Adipose tissue (tissue), 3 donors: Measurements from ENCODE around the gene M6PR. TPM values are rescaled to one million over a fixed set of nuclear protein-coding genes. Genes with fewer than 3 reads are reported as not detected.

Source experiments
- H3K27ac ChIP-seq: one replicate; pipeline ENCODE4 v1.5.1; 2013; ENCODE audit warnings: low read depth, low read length
- WGBS, 3 donors: extraction: QIAGEN DNeasy Blood & Tissue Kit; methylation state at CpG; one replicate each; pipeline ENCODE4 v1.1.7; 2013; 5-methylcytosine and 5-hydroxymethylcytosine counted together
- polyA plus RNA-seq, 3 donors: library from polyadenylated mRNA; stranded (reverse); fragments of 200-250 nt; gene quantifications; one replicate each; pipeline ENCODE4 v1.2.3, GENCODE V29; 2013
- donor health status: healthy with polysubstance abuse.
- donor health status: Bipolar disorder and iron deficiency.
- donor health status: healthy.

M6PR gene
- 10 to 100 TPM; 41.1 to 67.6 (median 51.6) TPM for polyA plus RNA-seq

DNA sequence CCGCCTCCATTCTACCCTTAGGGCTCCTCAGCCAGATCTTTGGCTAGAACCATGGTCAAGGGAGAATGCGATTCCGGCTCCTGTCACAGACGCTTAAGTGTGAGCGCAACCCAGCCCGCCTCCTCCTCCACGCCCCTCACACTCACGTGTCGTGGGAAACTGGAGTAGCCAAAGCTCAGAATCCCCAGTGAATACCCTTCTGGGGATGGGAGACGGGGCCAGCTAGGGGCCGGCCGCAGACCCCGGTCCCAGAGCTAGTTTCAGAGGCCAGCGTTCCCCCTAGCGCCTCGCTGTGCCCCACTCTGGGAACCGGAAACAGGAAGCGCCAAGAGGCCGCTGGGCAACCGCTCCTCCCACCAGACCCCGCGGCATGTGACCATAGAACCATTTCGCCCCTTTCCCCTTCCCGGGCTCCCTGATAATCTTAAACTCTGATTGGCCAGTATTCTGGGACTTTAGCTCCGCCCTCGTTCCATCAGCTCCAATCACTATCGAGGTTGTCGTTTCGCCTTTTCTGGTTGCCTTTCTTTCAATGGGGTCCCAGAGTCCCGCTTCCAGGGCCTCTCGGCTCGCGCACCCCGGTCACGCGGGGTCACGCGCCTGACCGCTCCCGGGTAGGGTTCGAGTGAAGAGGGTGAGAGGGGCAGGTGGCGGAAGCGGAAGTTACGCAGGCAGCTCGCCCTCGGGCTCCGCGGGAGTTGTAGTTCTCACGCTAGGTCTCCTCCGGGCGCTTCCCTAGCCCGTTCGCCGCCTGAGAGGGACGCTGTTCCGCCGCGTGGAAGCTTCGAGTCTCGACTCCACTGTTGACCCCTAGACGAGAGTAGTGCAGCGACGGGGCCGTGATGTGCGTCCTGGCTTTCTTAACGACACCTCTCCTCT is at the start of gene M6PR:
Gene M6PR, minus strand, starts transcription at position 304 of the 879 bp plus-strand sequence. CDS start 3,241 bp downstream, outside the sequence.
- H3K27ac ChIP-seq, result peak within 1 kb of the TSS; percentile 98
- 0% methylated on average over 65 to 66 of the region's 66 CpGs for WGBS, 3 donors

DNA sequence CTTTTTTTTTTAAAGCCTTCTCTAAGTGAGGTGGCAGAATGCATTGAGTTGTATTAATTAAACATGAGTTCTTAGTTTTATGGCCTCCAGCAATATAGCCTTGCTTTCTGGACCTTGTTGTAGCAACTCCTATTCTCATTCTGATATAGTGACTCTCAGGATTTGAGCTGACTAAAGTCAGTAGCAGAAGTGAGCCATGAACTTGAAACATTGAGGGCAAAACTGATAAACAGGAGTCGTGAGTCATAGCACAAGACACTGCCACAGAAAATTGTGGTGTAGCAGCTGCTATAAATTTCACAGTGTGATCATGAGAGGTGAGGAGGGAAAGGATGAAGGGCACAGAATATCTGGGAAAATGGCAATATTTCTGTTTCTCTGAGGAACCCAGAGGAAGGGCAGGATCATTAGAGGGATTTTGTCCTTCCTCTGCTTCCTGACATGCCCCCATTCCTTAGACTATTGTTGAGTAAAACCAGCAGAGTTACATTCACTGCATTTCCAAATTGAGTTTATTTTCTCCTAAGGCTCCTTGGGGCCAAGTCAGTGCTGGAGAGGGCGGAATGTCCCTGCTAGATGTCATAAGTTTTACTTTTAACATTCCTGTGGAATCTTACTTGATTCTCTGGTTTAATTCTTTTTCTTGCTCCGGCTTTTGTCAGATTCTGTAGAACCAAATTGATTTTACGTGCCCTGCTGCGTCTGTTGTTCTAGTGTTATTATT is 47.4 kb upstream of the M6PR start:
- no peak overlapping the region for H3K27ac ChIP-seq
- 78 to 87% (median 80%) methylated on average over 5 of the region's 5 CpGs for WGBS, 3 donors

DNA sequence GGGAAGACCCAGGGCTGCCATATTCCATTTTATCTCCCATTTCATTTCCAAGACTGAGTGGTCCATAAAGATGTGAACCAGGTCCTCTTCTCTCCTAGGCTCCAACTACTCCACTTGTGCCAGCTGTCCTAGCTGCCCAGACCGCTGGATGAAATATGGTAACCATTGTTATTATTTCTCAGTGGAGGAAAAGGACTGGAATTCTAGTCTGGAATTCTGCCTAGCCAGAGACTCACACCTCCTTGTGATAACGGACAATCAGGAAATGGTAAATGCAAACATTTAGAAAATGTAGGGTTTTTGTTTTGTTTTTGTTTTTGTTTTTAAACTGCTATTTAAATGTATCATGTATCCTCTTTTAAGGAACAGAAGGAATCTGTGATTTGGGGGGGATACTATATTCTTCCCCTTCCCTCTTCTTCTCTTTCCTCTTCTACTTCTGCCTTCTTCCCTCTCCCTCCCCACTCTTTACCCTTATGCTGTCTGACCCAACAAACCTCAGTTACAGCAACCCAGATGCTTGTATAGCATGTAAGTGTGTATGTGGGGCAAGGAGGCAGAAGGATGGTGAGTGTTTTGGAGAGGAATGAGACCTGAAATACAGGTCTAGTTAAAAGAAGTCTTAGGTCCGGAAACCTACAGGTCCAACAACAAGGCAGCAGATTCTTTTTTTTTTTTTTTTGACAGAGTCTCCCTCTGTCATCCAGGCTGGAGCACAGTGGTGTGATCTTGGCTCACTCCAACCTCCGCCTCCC is 45.8 kb upstream of the M6PR start:
- 82 to 88% (median 86%) methylated on average over 4 of the region's 4 CpGs for WGBS, 3 donors
- H3K27ac ChIP-seq, result no peak overlapping the region

DNA sequence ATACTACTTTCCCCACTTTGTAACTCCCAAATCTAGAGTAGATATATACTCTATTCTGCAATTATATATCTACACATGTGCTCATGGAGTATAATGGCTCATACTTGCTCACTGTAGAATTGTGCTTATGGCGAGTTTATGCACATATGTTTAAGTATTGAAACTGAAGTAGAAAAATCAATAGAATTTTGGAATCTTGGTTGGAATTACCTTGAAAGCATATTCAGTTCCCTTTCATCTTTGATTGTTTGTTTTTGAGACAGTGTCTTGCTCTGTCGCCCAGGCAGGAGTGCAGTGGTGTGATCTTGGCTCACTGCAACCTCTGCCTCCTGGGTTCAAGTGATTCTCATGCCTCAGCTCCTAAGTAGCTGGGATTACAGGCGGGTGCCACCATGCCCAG is 44.4 kb upstream of the M6PR start:
- no peak overlapping the region for H3K27ac ChIP-seq
- WGBS, 3 donors, result 81 to 91% (median 83%) methylated on average over 3 of the region's 3 CpGs

DNA sequence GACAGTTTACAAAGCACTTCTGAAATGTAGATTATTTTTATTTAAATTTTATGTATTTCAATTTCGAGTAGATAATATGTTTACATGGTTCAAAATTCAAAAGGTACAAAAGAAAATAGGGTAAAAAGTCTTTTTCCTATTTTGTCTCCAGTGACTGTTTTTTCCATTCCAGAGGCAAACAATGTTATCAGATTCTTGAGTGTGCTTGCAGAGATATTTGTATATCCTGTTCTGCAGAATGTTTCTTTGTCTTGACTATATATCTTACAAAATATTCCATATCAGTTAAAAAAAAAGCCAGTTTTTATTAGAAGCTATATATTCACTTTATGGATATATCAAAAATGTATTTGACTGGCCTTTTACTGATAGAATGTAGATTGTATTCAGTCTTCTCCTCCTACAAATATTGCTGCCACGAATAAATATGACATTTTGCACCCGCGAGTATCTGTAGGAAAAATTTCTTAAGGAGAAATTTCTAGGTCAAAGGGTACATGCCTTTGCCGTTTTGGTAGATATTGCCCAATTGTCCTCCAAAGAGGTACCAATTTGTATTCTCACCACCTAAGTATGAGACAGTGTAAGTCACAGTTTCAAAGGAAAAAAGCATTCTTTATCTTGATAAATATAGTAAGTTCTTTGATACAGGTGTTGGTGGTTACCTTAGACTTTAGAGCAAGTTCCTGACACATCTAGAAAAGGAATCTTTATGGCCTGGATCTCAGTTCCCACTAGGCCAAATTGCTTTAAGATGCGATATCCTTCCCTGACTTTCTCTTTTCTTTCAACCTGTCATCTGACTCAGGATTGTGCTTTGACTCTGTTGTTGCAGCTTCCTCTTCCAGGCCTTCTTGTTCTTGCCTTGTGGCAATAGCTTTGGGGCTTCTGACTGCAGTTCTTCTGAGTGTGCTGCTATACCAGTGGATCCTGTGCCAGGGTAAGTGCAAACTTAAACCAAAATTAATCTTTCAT is 42.2 kb upstream of the M6PR start:
- 39 to 57% (median 48%) methylated on average over 6 of the region's 6 CpGs for WGBS, 3 donors
- no peak overlapping the region for H3K27ac ChIP-seq

DNA sequence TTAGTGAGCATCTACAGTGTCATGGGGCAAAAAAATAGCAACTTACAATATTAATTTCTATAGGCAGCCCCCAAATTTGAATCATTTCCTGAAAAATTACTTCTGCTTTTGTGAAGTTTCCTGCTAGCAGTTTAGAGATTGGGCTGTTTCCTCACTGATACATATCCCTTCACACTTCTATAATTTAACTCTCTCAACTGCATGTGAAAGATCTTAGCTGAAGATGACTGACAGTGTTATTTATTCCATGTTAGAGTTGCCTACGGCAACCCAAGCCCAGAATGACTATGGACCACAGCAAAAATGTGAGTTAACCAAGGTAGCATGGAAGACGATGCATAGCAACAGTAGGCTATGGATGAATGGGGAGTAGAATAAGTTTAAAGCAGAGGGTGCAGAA is 40.0 kb upstream of the M6PR start, which contains the start of gene KLRG1:
Gene KLRG1, plus strand, starts transcription at position 134 of the 400 bp plus-strand sequence. Its CDS starts 90 bp downstream, at position 224.
- no peak within 1 kb of the TSS for H3K27ac ChIP-seq
- WGBS, 3 donors, result 44 to 86% (median 51%) methylated on average over 2 of the region's 2 CpGs

DNA sequence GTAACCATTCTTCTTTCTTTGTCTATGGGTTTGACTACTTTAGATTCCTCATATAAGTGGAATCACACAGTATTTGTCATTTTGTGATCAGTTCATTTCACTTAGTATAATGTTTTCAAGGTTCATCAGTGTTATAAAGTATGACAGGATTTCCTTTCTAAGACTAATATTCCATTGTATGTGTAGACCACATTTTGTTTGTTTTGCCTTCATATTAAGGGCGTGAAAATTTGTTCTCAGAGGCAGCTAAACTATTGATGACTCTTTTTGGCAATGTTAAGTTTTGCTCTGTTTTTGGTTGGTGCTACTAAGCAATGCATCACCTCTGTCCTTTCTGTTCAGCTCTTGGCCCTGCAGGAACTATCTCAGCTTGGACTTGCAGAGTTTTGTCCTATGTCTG is 38.2 kb upstream of the M6PR start:
- WGBS, 3 donors, result 58 to 64% (median 62%) methylated on average over 1 of the region's 1 CpG
- H3K27ac ChIP-seq, result no peak overlapping the region

DNA sequence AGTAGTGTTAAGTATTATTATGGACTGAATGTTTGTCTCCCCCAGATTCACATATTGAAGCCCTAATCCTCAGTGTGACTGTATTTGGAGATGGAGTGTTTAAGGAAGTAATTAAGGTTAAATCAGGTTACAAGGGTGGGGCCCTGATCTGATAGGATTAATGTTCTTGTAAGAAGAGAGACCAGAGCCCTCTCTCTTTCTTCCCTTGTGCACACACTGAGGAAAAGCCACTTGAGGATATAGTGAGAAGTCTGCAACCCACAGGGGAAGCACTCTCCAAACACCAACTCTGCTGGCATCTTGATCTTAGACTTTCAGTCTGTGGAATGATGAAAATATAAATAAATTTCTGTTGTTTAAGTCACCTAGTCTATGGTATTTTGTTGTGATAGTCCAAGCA is 37.7 kb upstream of the M6PR start:
- no peak overlapping the region for H3K27ac ChIP-seq

DNA sequence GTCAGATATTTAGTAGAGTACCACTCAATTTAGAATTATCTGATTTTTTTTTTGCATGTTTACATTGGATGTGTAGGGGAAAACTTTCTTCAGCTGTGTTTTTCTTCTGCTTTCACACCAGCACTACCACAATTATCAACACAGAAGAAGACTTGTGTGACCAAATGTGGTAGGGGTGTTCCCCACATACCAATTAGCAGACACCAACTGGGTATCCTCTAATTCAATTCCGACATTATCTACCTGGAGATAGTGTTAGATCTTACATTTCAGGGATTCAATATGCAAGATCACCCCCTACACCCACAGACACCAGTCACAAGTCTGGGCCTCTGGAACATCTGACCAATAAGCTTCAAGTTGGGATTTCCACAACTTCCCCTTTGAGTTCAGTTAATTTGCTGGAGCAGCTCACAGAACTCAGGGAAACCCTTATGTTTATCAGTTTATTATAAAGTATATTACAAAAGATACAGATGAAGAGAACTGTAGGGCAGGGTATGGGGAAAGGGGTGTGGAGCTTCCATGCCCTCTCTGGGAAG is 35.8 kb upstream of the M6PR start:
- H3K27ac ChIP-seq, result no peak overlapping the region
- WGBS, 3 donors, result 79 to 96% (median 87%) methylated on average over 1 of the region's 1 CpG

DNA sequence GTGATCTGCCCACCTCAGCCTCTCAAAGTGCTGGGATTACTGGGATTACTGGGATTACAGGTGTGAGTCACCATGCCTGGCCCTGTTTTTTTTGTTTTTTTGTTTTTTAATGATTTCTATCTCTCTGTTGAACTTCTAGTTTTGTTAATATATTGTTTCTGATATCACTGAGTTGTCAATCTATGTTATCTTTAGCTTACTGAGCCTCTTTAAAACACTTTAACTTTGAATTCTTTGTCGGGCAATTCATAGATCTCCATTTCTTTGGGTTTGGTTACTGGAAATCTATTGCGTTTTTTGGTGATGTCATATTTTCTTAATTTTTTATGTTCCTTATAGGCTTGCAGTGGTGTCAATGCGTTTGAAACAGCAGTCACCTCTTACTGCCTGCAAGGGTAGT is 30.7 kb upstream of the M6PR start:
- 85 to 95% (median 93%) methylated on average over 3 of the region's 3 CpGs for WGBS, 3 donors

DNA sequence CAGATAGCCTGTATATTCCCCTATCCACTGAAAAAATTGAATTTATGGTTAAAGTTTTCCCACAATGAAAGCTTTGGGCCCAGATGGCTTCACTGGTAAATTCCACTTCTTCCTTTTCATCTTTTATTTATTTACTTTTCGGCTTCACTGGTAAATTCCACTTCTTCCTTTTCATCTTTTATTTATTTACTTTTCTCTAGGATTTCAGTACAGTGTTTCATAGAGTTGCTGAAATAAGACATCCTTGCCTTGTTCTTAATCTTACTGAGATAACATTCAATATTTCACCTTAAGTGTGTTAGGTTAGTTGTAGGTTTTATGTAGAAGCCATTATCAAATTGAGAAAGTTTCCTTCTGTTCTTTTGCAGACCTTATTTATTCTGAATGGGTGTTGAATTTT is 21.0 kb upstream of the M6PR start:
- 79 to 94% (median 79%) methylated on average over 1 of the region's 1 CpG for WGBS, 3 donors
- no peak overlapping the region for H3K27ac ChIP-seq

More for the DNA sequence above, 30.7 kb upstream of the M6PR start:
- H3K27ac ChIP-seq, result no peak overlapping the region

DNA sequence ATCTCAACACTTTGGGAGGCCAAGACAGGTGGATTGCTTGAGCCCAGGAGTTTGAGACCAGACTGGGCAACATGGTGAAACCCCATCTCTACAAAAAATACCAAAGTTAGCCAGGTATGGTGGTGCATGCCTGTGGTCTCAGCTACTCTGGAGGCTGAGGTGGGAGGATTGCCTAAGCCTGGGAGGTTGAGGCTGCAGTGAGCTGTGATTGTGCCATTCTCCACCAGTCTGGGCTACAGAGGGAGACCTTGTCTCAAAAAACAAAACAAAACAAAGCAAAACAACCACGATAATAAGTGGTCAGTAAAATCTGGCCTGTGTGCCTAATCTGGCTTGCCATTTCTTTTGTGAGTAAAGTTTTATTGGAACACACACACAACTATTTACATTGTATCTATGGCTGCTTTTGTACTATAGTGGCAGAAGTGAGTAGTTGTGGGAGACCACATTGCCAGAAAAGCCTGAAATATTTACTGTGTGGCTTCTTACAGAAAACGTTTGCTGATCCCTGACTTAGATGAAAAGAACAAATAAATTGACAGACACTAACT is 20.5 kb upstream of the M6PR start:
- no peak overlapping the region for H3K27ac ChIP-seq
- 54 to 73% (median 68%) methylated on average over 2 of the region's 2 CpGs for WGBS, 3 donors

DNA sequence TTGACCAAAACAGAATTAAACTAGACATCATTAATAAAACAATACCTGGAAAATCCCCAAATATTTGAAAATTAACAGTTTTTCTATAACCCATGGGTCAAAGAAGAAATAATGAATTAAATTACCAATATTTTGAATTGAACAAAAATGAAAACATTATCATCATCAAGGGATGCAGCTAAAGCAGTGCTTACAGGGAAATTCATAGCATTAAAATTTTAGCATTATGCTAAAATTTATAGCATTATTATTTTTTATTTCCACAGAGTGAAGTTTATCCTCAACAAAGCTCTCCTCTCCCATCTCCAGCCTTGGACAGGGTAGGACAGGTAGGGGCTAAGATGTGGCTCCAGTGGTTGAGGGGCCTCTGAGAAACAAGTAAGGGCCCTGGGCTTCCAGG is 19.3 kb upstream of the M6PR start:
- H3K27ac ChIP-seq, result no peak overlapping the region

DNA sequence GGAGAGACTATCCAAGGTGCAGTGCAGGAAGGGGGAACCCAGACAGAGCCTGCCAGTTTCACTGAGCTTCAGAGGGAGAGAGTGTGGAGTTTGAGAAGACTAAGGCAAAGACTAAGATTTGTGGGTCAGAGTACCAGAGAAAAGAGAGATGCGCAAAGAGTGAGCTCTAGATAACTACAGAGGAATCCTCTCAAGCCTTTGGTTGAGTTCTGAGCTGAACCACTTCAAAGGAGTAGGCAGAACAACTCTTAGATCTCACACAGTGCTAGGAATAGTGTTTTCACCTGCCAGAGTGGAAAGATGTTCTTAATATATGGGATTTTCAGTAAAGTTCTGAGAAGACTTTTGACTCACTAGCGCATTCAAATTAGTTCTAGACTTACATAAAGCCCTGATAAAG is 10.7 kb upstream of the M6PR start:
- WGBS, 3 donors, result 95 to 98% (median 96%) methylated on average over 2 of the region's 2 CpGs

DNA sequence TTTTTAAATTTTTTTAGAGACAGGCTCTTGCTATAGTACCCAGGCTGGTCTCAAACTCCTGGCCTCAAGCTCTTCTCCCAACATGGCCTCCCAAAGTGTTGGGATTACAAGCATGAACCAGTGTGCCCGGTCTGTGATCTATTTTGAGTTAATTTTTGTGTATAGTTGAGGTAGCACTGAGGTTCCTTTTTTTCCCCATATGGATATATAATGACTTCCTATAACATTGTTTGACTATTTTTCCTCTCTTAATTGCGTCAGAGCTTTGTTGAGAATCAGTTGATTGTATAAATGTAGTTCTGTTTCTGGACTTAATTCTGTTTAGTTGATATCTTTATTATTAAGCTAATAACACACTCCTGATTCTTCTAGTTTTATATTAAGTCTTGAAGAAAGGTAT is 8.6 kb upstream of the M6PR start:
- no peak overlapping the region for H3K27ac ChIP-seq
- 40 to 65% (median 48%) methylated on average over 2 of the region's 2 CpGs for WGBS, 3 donors

More for the DNA sequence above, 10.7 kb upstream of the M6PR start:
- H3K27ac ChIP-seq, result no peak overlapping the region

DNA sequence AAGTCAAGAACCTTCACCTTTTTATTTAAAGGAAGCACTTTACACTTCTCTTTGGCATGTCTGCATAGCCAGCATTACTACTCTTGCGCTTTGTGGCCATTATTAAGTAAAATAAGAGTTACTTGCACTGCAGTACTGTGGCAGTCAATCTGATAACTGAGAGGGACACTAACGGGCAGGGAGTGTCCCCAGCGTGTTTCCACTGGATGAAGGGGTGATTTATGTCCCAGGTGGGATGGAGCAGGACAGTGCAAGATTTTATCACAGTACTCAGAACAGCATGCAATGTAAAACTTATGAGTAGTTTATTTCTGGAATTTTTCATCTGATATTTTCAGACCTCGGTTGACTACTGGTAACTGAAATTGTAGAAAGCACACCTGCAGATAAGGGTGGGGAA is 8.1 kb upstream of the M6PR start:
- no peak overlapping the region for H3K27ac ChIP-seq
- WGBS, 3 donors, result 81 to 83% (median 81%) methylated on average over 4 of the region's 4 CpGs

DNA sequence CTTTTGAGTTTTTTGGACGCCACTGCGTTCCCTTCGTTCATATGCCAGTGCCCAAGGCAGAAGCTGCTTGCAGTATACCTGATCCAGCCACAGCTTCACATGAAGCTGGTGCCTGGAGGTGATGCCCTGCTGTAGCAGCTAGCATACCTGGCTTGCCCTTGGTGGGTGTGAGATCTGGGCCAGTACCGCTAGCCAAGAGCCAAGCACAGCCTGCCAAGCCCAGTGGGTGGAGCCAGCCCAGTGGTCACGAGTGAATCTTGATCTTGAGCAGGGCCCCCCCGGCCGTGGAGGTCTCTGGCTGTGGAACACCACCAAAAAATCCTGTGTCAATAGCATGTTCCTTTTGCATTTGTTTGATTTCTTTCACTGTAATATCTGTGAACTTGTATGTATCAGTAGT is 7.3 kb upstream of the M6PR start:
- 86 to 93% (median 90%) methylated on average over 7 of the region's 7 CpGs for WGBS, 3 donors
- H3K27ac ChIP-seq, result no peak overlapping the region
